Hematopoietic multipotent progenitor cell treated with erythropoietin and hydrocortisone succinate and interleukin-3 and kit ligand, for 17 days (in vitro differentiated cells): ENCODE data around the gene ABCC6.

ENCODE experiments used
- DNase-seq: peaks from one replicate; pipeline ENCODE4 v3.0.0-alpha.2; 2015; ENCODE audit warnings: low spot score

The ABCC6 gene

DNA sequence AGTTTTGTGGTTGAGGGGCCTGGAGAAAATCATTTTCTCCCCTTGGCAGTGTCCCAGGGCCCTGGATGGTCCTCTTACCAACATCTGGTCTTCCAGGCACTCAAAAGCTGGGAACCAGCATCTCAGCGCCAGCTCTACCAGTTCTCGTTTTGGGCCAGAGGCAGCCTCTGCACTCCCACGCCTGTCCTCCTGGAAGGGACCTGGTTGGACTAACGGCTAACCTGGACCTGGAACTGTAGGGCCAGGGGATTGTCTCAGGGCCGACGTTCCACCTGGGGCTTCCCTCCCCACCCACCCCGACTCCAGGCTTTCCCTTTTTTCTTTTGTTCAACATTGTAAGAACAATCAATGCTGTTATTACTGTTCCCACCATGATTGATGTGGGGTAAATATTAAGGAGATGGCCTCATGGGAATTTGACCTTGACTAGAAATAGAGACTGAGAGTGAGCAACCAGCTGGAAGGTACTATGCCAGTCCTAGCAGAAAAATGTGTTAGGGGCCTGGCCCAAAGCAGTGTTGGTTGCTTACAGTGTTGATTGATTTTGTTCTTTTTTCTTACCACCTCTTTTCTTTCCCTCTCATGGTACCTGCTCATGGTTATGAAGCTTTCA, 81.4 kb downstream of the ABCC6 start:
- no peak for DNase-seq

DNA sequence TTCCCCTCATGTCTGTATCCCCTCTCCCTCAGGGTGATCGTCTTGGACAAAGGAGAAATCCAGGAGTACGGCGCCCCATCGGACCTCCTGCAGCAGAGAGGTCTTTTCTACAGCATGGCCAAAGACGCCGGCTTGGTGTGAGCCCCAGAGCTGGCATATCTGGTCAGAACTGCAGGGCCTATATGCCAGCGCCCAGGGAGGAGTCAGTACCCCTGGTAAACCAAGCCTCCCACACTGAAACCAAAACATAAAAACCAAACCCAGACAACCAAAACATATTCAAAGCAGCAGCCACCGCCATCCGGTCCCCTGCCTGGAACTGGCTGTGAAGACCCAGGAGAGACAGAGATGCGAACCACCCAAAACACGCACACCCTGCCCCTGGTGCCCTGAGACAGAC, 82.2 kb downstream of the ABCC6 start:
- DNase-seq, result no peak

DNA sequence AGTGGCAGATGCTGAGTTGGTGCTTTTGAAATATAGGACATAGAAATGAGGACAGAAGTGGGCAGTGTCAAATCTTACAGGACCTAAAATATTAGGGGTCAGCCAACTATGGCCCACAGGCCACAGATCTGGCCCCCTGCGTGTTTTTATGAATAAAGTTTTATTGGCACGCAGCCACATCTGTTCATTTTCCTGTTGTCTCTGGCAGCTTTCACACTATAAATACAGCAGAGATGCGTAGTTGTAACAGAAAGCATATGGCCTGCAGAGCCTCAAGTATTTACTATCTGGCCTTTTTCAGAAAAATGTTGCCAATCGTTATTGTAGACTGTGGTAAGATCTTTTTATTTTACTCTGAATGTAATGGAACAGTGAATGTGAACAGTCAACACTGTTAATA, 82.8 kb downstream of the ABCC6 start:
- DNase-seq, result no peak

DNA sequence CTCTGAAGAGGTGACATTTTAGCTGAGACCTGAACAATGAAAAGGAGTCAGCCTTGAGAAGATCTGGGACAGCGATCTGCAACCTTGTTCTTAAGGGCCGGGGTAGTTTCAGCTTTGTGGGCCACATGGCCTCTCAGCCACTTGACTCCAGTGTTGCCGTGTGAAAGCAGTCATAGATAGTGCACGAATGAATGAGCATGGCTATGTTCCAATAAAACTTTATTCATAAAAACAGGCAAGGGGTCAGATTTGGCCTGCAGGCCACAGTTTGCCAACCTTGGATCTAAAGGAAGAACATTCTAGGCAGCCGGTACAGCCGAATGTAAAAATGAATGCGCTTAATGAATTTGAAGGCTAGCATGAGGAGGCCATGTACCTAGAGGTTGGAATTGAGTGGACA, 83.5 kb downstream of the ABCC6 start:
- DNase-seq, result no peak

DNA sequence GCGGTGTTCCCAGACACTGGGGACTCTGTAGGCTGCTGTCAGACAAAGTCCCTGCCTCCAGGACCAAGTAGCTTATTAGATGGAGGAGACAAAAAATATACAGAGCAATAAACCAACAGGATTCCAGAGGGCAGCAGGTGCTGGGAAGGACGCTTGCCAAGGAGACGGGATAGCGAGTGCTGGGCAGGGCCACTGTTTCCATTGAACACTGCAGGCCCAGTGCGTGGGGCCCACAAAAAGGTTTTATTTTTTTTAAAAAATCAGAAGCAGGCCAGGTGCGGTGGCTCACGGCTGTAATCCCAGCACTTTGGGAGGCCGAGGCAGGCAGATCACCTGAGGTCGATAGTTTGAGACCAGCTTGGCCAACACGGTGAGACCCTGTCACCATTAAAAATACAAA, 84.2 kb downstream of the ABCC6 start:
- no peak for DNase-seq

DNA sequence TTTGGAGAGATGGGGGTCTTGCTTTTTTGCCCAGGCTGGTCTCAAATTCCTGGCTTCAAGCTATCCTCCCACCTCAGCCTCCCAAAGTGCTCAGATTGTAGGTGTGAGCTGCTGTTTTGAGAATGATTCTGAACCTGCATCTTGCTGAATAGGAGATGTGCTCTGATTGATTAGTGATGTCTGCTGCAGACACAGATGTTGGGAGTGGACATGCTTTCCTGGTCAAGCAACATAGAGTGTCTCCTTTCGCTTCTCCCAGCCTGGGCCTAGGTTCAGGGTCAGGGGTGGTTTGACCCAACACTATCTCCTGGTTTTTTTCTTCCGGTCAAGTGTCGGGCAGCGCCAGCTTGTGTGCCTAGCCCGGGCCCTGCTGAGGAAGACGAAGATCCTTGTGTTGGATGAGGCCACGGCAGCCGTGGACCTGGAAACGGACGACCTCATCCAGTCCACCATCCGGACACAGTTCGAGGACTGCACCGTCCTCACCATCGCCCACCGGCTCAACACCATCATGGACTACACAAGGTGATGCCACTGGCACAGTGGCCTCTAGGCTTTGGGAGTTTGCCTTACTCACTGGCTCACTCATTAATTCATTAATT, 85.2 kb downstream of the ABCC6 start:
- DNase-seq, result no peak

DNA sequence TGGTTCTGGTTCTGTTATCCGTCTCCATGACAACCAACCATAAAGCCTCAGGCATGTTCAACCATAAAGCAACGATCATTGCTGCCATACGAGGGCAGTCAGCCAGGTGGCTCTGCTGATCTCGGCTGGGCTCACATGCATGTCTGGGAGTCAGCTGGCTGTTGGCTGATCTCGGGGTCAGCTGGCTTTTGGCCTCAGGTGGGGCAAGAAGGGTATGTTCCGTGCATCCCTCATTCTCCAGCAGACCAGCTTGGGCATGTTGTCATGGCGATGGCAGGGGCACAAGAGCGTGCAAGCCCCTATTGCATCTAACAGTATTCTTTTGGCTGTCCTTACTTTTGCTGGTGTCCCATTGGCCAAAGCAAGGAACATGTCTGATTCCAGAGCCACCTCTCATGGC, 86.2 kb downstream of the ABCC6 start:
- DNase-seq, result no peak

DNA sequence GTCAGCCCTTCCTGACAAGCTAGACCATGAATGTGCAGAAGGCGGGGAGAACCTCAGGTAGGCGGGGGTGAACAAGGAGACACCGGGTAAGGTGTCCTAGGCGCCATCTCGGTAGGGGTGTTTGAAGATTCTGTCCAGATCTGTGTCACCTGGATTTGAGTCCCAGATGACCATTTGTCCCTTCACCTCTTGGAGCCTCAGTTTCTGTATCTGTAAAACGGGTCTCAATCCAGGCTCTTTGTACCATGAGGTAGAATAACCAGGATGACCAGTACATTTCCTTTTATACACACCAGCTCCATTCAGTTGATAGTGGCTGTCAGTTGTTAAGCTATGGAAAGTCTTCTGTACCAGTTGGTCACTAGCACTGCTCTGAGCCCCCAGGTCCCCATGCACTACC, 86.7 kb downstream of the ABCC6 start:
- no peak for DNase-seq

DNA sequence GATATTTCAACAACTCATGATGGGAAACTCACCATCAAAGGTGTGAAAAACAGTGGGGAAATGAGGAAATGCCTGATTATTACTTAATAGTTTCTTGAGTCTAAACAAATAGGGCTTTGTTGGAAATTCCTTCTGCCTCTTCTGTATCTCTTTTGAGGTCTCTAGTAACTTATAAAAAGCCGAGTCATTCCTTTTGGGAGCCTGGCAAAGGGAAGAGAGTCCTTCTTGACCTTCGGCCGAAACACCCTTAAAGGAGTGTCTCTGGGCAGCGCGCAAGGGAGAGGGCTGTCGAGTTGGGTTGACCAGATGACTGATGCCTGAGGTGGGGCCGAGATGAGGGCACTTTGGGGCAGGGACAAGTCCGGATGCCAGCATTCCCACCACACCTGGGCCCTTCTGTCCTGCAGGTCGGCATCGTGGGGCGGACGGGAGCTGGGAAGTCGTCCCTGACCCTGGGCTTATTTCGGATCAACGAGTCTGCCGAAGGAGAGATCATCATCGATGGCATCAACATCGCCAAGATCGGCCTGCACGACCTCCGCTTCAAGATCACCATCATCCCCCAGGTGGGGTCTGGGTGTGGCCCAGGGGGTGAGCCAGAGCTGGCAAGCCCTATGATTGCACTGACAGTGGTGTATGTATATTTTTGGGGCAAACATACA, 89.2 kb downstream of the ABCC6 start:
- DNase-seq, result no peak

DNA sequence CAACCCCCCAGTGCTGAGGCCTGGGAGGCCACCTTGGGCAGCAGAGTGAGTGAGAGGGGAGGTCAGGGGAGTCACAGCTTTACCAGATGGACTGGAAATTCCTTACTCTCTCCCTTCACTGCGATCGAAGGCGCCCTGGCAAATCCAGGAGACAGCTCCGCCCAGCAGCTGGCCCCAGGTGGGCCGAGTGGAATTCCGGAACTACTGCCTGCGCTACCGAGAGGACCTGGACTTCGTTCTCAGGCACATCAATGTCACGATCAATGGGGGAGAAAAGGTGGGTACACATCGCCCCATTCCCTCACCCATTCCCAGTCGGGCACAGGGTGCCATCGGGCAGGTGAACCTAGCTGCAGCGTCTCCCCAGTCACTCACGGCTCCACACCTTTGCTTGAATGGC, 91.6 kb downstream of the ABCC6 start:
- DNase-seq, result no peak

DNA sequence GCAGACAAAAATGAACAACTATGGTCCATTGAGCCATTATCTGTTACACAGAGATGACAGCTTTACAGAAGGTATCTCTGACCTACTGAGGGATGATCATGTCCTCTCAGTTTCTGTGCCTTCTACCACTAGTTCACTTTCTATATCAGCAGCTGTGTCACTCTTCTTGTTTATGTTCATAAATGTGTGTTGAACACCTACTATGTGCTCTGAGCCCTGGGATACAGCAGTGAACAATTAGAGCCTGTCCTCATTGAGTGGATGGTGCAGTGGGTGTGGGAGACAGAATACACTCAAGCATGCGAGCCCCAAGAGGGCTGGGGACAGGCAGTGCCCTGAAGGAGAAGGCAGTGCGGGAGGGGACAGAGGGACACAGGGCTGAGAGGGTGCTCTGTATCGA, 92.1 kb downstream of the ABCC6 start:
- no peak for DNase-seq

DNA sequence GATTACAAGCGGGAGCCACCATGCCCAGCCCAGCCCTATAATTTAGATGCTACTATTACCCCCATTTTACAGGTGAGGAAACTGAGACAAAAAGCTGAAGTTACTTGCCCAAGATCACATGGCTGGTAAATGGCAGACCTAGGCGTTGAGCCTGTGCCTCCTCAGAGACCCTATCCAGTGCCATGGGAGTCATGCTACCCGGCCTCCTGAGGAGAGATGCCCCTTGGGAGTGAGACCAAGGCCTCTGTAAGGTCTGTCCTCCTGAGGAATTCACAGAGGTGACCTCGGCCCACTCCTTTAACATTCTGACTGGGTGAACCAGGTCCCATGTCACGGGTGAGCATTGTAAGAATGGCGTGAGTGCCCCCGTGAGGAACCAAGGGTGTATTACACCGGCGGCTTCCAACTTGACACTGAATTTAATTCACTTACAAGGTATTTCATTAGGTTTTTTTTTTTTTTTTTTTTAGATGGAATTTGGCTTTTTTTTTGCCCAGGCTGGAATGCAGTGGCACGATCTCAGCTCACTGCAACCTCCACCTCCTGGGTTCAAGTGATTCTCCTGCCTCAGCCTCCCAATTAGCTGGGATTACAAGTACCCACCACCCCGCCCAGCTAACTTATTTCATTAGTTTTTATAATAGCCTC, 95.7 kb downstream of the ABCC6 start:
- peak; percentile 80 for DNase-seq

DNA sequence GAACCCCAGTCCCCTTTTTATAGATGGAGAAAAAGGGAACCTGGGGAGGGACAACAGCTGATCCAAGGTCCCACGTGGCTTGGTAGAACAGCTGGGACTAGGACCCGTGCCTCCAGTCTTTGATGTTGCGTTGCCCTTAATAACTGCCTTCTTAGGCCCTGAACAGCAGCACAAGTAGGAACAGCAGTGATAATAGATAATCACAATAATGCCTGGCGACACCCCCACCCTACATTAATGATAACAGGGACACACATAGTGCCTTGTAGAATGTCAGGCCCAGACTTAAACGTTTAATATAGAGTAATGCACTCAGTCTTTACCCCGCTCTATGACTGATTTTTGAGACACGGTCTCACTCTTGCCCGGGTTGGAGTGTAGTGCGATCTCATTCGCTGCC, 96.4 kb downstream of the ABCC6 start:
- peak; percentile 6 for DNase-seq

DNA sequence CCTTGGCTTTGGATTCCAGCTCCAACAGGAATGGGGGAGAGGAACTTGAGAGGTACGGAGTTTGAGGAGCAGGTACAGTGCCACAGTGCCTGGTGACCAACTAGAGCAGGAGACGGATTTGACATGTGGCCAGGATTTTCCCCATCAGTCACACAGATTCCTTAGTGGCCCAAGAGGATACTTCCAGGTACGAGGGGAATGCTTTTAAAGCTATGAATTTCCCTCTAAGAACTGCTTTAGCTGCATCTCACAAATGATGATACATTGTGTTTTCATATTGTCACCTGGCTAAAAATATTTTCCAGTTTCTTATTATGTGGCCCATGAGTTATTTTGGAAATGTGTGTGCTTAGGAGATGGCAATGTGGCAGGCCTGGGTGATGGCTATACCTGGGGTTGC, 98.3 kb downstream of the ABCC6 start:
- DNase-seq, result no peak

DNA sequence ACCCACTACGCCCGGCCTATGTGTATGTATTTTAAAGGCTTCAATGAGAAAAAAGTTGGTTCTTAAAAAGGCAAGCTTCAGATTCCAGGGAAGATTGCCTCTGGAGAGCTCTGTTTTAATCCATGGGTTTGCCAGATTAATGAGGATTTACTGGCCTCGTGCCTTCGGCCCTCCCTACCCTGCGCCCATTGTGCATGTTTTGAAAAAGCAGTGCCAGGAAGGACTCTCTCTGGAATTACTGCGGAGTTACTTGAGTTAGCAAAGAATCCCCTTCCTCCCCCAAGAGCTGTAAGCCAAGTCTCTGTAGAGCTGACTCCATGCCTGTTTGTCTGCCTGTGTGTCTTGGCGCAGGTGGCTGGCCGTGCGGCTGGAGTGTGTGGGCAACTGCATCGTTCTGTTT, 98.9 kb downstream of the ABCC6 start:
- DNase-seq, result no peak

DNA sequence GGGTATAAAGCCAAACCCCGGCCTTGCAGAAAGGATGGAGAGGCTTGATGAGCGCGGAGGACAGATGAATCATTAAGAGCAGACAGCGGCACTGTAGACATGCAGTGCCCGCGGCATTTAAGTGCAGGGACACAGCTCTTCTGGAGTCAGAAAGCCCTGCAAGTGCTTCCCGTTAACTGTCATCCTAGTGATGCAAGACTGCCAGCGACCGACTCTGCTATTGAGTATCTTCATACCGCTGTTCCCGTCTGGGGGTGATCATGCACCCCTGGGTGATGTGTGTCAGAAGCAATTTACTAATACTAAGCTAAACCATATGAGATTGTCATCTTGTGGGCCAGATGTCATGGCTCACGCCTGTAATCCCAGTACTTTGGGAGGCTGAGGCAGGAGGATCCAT, 101.0 kb downstream of the ABCC6 start:
- no peak for DNase-seq

DNA sequence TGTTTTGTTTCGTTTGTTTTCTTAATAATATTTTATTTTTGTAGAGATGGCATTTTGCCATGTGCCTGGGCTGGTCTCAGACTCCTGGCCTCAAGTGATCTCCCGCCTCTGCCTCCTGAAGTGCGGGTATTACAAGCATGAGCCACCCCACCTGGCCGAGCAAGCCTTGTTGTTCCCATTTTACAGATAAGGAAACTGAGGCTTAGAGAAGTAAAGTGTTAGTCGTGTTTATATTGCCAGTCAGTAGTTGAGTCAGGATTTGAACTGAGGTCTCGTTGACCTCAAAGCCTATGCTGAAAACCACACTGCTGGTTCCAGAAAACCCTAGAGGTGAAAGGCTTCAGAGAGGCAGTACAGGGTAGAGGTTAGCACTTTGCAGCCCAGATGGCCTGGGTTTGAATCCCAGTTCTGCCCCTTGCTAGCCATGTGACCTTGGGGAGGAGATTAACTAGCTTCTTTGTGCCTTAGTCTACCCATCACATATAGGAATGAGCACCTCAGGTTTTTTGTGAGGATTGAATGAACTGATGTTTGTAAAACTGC, 102.0 kb downstream of the ABCC6 start:
- no peak for DNase-seq

DNA sequence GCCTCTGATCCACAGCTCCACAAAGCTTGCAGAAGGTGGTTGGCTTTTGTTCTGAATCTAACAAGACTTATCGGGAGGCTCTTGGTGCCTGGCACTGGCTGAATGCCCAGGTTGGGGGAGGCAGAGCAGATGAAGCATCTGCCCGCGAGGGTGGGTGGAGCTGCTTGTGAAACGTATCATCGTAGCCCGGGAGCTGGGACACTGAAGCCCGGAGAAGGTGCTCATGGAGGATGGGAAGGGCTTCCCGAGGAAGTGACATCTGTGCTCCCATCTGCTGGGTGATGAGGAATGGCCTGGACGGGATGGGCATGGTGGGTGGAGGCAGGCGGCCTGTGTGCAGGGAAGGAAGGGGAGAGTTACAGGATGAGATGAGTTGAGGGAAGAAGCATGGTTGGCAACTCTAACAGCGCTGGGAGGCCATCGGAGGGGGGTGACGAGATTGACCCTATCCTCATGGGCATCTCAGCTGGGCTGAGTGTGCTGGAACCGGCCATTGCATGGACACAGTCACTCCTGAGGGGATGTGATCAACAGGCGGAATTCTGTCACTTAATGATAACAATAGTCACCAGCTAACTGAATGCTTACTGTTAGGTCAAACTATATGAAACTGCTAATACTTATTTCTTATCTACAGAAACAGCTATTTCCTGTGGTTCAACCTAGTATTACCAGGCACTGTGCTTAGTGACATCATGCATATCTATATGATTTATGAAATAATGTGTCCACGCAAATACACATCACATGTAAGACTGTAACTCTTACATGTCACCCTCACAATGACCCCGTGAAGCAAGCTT, 102.7 kb downstream of the ABCC6 start:
- peak; percentile 67 for DNase-seq

DNA sequence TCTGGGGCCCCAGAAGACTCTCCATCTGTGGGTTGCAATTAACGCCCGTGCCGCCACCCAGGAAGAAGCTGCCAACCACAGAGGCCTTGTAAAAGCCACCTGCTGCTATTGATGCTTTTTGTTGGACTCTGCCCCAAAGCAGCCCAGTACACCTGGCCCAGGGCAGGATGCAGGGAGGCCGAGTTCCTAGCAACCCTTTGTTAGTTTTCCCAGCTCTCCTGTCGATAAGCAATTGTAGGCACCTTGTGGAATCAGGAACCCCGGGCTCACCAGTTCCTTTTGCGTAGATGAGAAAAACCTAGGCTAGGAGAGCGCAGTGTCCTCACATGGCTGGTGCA, 103.3 kb downstream of the ABCC6 start:
- DNase-seq, result no peak

DNA sequence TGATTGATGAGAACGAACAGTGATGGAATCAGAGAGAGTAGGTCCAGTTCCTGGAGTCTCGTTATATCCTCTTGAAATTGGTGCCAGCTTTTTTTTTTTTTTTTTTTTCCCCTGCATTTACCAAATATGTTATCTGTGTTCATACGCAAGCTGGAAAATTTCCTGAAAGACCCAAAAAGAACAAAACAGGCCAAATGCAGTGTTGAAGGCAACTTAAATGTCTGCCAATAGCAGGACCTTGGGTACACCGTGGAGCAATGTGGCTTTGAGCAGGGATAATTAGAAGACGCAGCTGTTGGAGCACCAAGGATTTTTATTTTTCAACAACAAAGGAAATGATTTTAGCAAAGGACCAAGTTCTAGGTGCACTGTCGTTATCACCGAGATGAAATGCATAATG, 105.0 kb downstream of the ABCC6 start:
- no peak for DNase-seq

DNA sequence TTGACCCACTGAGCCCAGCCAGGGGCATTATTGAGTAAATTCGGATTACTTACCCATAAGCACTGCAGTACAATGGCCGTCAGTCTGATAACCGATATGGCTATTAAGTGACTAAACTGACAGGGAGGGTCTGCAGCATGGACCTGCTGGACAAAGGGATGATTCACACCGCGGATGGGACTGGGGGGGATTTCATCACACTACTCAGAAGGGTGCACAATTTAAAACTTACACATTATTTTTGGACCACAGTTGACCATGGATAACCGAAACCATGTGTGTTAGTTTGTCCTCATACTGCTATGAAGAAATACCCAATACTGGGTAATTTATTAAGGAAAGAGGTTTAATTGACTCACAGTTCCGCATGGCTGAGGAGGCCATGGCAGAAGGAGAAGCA, 106.5 kb downstream of the ABCC6 start:
- DNase-seq, result no peak

DNA sequence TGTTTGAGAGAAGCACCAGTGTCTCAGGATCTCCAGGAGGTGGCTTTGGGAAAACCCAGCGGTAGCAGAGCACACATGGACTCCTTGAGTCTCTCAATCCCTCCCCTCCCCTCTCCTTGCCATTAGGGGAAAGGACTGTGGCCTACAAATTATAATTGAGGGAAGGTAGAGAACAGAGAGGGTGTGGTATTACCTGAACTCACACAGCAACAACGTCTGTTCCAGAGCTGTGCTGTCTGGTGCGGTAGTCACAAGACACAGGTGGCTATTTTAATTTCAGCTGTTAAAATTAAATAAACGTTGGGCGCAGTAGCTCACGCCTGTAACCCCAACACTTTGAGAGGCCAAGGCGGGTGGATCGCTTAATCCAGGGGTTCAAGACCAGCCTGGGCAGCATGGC, 110.2 kb downstream of the ABCC6 start:
- no peak for DNase-seq
